CD4-positive, alpha-beta T cell treated with Interleukin-10 for 1 hour (primary cell): Measurements from ENCODE around the gene MIA2.
A peak's percentile ranks its signal among the peaks of the same experiment; 100 is the strongest.

ENCODE experiments used
- DNase-seq: peaks from one replicate; pipeline ENCODE4 v3.0.0-alpha.2; 2020

Gene MIA2

GRCh38 chr14:39395555-39396254, 162.0 kb downstream of the MIA2 start:
- no peak for DNase-seq

- no peak for DNase-seq
Measured at GRCh38 chr14:39396448-39396847, 162.7 kb downstream of the MIA2 start.

- DNase-seq, result no peak
Measured at GRCh38 chr14:39398382-39398781, 164.7 kb downstream of the MIA2 start.

GRCh38 chr14:39406560-39406959, 172.8 kb downstream of the MIA2 start:
- no peak for DNase-seq

GRCh38 chr14:39416072-39416471, 182.4 kb downstream of the MIA2 start:
- no peak for DNase-seq

GRCh38 chr14:39417014-39417413, 183.3 kb downstream of the MIA2 start:
- DNase-seq, result no peak

- no peak for DNase-seq
Measured at GRCh38 chr14:39419272-39419671, 185.6 kb downstream of the MIA2 start.

- no peak for DNase-seq
Measured at GRCh38 chr14:39422243-39422642, 188.5 kb downstream of the MIA2 start.

- no peak for DNase-seq
Measured at GRCh38 chr14:39423793-39424192, 190.1 kb downstream of the MIA2 start.

- no peak for DNase-seq
Measured at GRCh38 chr14:39425947-39426346, 192.2 kb downstream of the MIA2 start.

- DNase-seq, result peak; percentile 24
Measured at GRCh38 chr14:39426605-39427004, 192.9 kb downstream of the MIA2 start.

GRCh38 chr14:39428118-39428517, 194.4 kb downstream of the MIA2 start:
- no peak for DNase-seq

- DNase-seq, result no peak
Measured at GRCh38 chr14:39430762-39431415, 197.2 kb downstream of the MIA2 start.

GRCh38 chr14:39431416-39432178, 197.9 kb downstream of the MIA2 start:
- peak; percentile 55 for DNase-seq

- peak; percentile 97 for DNase-seq
Measured at GRCh38 chr14:39432179-39432618, 198.5 kb downstream of the MIA2 start, which contains the start of gene FBXO33. TSS of gene FBXO33 (minus strand) at chr14:39432433. CDS start at chr14:39432162, 271 bp downstream.

GRCh38 chr14:39432619-39433451, 199.1 kb downstream of the MIA2 start:
- peak; percentile 81 for DNase-seq

- no peak for DNase-seq
Measured at GRCh38 chr14:39433452-39433813, 199.7 kb downstream of the MIA2 start.

GRCh38 chr14:39434401-39434800, 200.7 kb downstream of the MIA2 start:
- DNase-seq, result peak; percentile 16

GRCh38 chr14:39435241-39435640, 201.5 kb downstream of the MIA2 start:
- DNase-seq, result no peak
